Measurements from ENCODE around the gene ANO10. TPM values are rescaled to one million over a fixed set of nuclear protein-coding genes. Genes with fewer than 3 reads are reported as not detected.

The ANO10 gene
- total and polyA plus RNA-seq, 2 donors (not counting 1 experiment from before 2014, with no cell fraction given), result 1.9 to 10.6 TPM

DNA sequence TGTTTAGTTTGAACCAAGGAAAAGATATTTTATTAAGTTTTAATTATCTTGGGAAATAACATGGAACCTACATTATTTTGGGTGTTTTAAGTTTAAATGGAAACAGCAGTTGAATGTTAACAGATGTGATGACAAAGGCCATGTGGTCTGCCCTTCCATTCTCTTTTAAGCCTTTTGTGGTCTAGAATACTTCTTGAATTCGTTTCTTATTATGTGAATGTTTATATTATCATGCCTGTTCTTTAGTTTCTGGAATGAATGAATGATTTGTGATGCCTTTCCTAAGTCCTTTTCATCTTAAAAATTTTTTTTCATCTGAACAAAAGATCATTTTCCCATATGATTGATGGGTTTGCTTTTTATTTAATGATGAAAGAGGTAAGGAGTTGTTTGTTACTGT, 290.8 kb downstream of the ANO10 start:
- Histone ChIP-seq H3K4me3 (ENCODE audit: control extremely low read depth in 1 of 5, extremely low read depth in 1 of 5, insufficient read depth in 1 of 5, low read depth in 2 of 5, low read length in 4 of 5) (no peak overlapping the region), H3K27ac (ENCODE audit: low read length in 2 of 2) (no peak overlapping the region), H3K9me3 (ENCODE audit: control extremely low read depth in 1 of 3, control insufficient read depth in 2 of 3, insufficient read depth in 1 of 3, low read length in 2 of 3) (peaks cover 5 to 10% (median 8%) of the 10 kb centered on the region in 3 donors), H3K4me2 (replicated peaks; ENCODE audit: low read depth, low read length, poor library complexity, severe bottlenecking) (no peak overlapping the region), H3K9ac (ENCODE audit: low read length) (no peak overlapping the region), H3K4me1 (ENCODE audit: control insufficient read depth in 2 of 2, insufficient read depth in 2 of 2, low read length in 2 of 2) (peaks cover 14 to 18% of the 10 kb centered on the region in 2 donors), H3K27me3 (replicated peaks in 1 of 4; ENCODE audit: control extremely low read depth in 1 of 4, control insufficient read depth in 3 of 4, insufficient read depth in 4 of 4, low read length in 3 of 4) (no peaks in the 10 kb centered on the region), H3K79me2 (ENCODE audit: control insufficient read depth, insufficient read depth, low read length) (peaks cover 67% of the 10 kb centered on the region), H3K36me3 (replicated peaks in 1 of 2; ENCODE audit: control extremely low read depth in 1 of 2, control insufficient read depth in 1 of 2, extremely low read depth in 1 of 2, insufficient read depth in 2 of 2, low read length in 1 of 2) (peaks cover 9 to 31% of the 10 kb centered on the region in 2 experiments), H4K20me1 (ENCODE audit: control insufficient read depth, insufficient read depth, low read length, poor library complexity, severe bottlenecking) (peaks cover 58% of the 10 kb centered on the region), H2AFZ (ENCODE audit: insufficient read depth, low read depth, low read length, poor library complexity, severe bottlenecking) (no peak overlapping the region)
- no peak overlapping the region for H3K4me3 Mint-ChIP-seq
- no CpG with 5 or more reads among the region's 1 CpG for WGBS (ENCODE audit: insufficient coverage)
- peaks cover 7% of the 10 kb centered on the region for H3K9me3 Mint-ChIP-seq (ENCODE audit: insufficient read depth)
- no peak overlapping the region for H3K27ac Mint-ChIP-seq
- ChIA-PET CTCF (no interaction called here), POLR2A (no interaction called here)
- intact Hi-C loops (cut with micrococcal nuclease), result no loop called here
- no peak for TF ChIP-seq EZH2 (IDR thresholded peaks at IDR 0.05; ENCODE audit: borderline replicate concordance, insufficient read depth, low read depth, low read length, poor library complexity, severe bottlenecking)
- no peak for TF ChIP-seq CTCF (IDR thresholded peaks at IDR 0.05)
- H3K4me1 Mint-ChIP-seq, result peaks cover 30% of the 10 kb centered on the region
- ATAC-seq (ENCODE audit: low read depth) (no peak), DNase-seq (no peak)
- H3K27me3 Mint-ChIP-seq, result no peaks in the 10 kb centered on the region

DNA sequence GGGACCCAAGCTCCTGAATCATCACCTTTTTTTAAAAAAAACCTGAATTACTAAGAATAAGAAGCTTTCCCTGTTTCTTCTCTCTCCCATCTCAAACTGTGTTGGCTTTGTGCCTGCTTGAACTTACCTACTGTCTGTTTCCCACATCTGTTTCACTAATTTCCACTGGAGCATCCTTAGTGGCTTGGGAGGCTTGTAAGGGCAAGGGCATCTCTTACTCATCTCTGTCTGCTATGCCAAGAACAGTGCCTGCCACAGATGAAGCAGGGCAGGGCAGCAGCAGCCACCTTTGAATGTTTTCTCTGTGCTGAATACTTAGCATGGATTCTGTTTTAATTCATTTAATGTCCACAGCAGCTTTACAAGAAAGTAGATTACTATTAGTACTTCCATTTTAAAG, 293.2 kb downstream of the ANO10 start:
- Histone ChIP-seq H3K79me2 (ENCODE audit: control insufficient read depth, insufficient read depth, low read length) (peaks cover 84% of the 10 kb centered on the region), H3K9me3 (ENCODE audit: control extremely low read depth in 1 of 3, control insufficient read depth in 2 of 3, insufficient read depth in 1 of 3, low read length in 2 of 3) (no peaks in the 10 kb centered on the region), H3K27ac (ENCODE audit: low read length in 2 of 2) (peak overlapping the region in 1 of 2 donors; percentile 32), H3K36me3 (replicated peaks in 1 of 2; ENCODE audit: control extremely low read depth in 1 of 2, control insufficient read depth in 1 of 2, extremely low read depth in 1 of 2, insufficient read depth in 2 of 2, low read length in 1 of 2) (peaks cover 0 to 14% of the 10 kb centered on the region in 2 experiments), H3K9ac (ENCODE audit: low read length) (no peak overlapping the region), H3K4me3 (ENCODE audit: control extremely low read depth in 1 of 5, extremely low read depth in 1 of 5, insufficient read depth in 1 of 5, low read depth in 2 of 5, low read length in 4 of 5) (no peak overlapping the region), H2AFZ (ENCODE audit: insufficient read depth, low read depth, low read length, poor library complexity, severe bottlenecking) (no peak overlapping the region), H3K27me3 (replicated peaks in 1 of 4; ENCODE audit: control extremely low read depth in 1 of 4, control insufficient read depth in 3 of 4, insufficient read depth in 4 of 4, low read length in 3 of 4) (no peaks in the 10 kb centered on the region), H4K20me1 (ENCODE audit: control insufficient read depth, insufficient read depth, low read length, poor library complexity, severe bottlenecking) (peaks cover 64% of the 10 kb centered on the region), H3K4me1 (ENCODE audit: control insufficient read depth in 2 of 2, insufficient read depth in 2 of 2, low read length in 2 of 2) (peaks cover 25 to 32% of the 10 kb centered on the region in 2 donors), H3K4me2 (replicated peaks; ENCODE audit: low read depth, low read length, poor library complexity, severe bottlenecking) (no peak overlapping the region)
- Mint-ChIP-seq H3K27me3 (no peaks in the 10 kb centered on the region), H3K4me1 (peaks cover 44% of the 10 kb centered on the region), H3K4me3 (no peak overlapping the region), H3K27ac (no peak overlapping the region), H3K9me3 (ENCODE audit: insufficient read depth) (no peaks in the 10 kb centered on the region)
- intact Hi-C loops (cut with micrococcal nuclease), result loop anchor here (5.0 kb wide), 1 partner anchor 41 kb away; the partner anchor contains the start of gene SNRK
- DNase-seq, result no peak
- ChIA-PET POLR2A (no interaction called here), CTCF (no interaction called here)
- TF ChIP-seq CTCF (IDR thresholded peaks at IDR 0.05) (no peak), EZH2 (IDR thresholded peaks at IDR 0.05; ENCODE audit: borderline replicate concordance, insufficient read depth, low read depth, low read length, poor library complexity, severe bottlenecking) (no peak)
- no peak for ATAC-seq (ENCODE audit: low read depth)

Measured in B cell (primary cell).